Transverse colon (tissue), 4 donors: Measurements from ENCODE around the gene PITX1. TPM values are rescaled to one million over a fixed set of nuclear protein-coding genes. Genes with fewer than 3 reads are reported as not detected.

Experiments used
- DNase-seq: peaks from one replicate; pipeline ENCODE4 v3.0.0-alpha.2; 2019
- H3K27ac ChIP-seq, 4 donors: fragments of 200-600 bp; sonication (generic); 2 replicates each; pipeline ENCODE4 v1.5.1; 2016 to 2018; ENCODE audit warnings: inconsistent platforms in 4 of 4
- H3K27me3 ChIP-seq: fragments of 200-600 bp; sonication (generic); 2 replicates; pipeline ENCODE4 v1.5.1; 2017; ENCODE audit warnings: inconsistent platforms
- H3K36me3 ChIP-seq, 4 donors: fragments of 200-600 bp; sonication (generic); 2 replicates each; pipeline ENCODE4 v1.5.1; 2017 to 2019; ENCODE audit warnings: inconsistent platforms in 4 of 4
- H3K4me1 ChIP-seq, 4 donors: fragments of 200-600 bp; sonication (generic); 2 replicates each; pipeline ENCODE4 v1.5.1; 2017 to 2020; ENCODE audit warnings: inconsistent platforms in 4 of 4
- H3K4me3 ChIP-seq, 4 donors: fragments of 200-600 bp; sonication (generic); 1 replicate in 1 of 4; 2 replicates in 3 of 4; pipeline versions ENCODE4 v1.5.1 to v1.6.1; 2017 to 2019; ENCODE audit warnings: inconsistent platforms in 4 of 4
- H3K9me3 ChIP-seq, 2 donors: fragments of 200-600 bp; sonication (generic); 2 replicates each; pipeline ENCODE4 v1.5.1; 2017 to 2019; ENCODE audit warnings: inconsistent platforms in 2 of 2
- CTCF ChIP-seq, 5 experiments: fragments of 200-600 bp in 3 of 5; fragments of 450-650 bp in 2 of 5; sonication (generic) in 3 of 5; IDR thresholded peaks; 1 replicate in 2 of 5; 2 replicates in 3 of 5; pipeline ENCODE4 v1.5.1; 2016 to 2017; ENCODE audit warnings: antibody characterized with exemption in 5 of 5, inconsistent platforms in 3 of 5, mild to moderate bottlenecking in 2 of 5, moderate library complexity in 1 of 5
- EP300 ChIP-seq: sonication (generic); formaldehyde crosslinking; IDR thresholded peaks from one replicate; pipeline ENCODE4 v1.6.1; 2017; ENCODE audit warnings: antibody characterized with exemption, low read depth
- POLR2A ChIP-seq: fragments of 450-650 bp; IDR thresholded peaks from one replicate; pipeline ENCODE4 v1.6.1; 2016; ENCODE audit warnings: antibody characterized with exemption, mild to moderate bottlenecking, moderate library complexity
- POLR2AphosphoS5 ChIP-seq, 3 donors: sonication (generic); formaldehyde crosslinking; IDR thresholded peaks; one replicate each; pipeline ENCODE4 v1.6.1; 2016; ENCODE audit warnings: antibody characterized with exemption in 3 of 3
- WGBS, 2 donors: methylation state at CpG; one replicate each; pipeline ENCODE4 v1.1.5; 2018; ENCODE audit warnings: low coverage in 1 of 2; 5-methylcytosine and 5-hydroxymethylcytosine counted together
- in situ Hi-C, 4 donors: fragments of 200-750 bp; cut with MboI; loops; one replicate each; pipeline versions ENCODE4 v1.15.0 to v1.15.1; 2017; ENCODE audit warnings: low sequenced_read_pairs in 3 of 4, low pct_ligation_motif_present in 1 of 4, low pct_unique_long_range_greater_than_20kb in 1 of 4
- intact Hi-C: fragments of 100-400 bp; cut with DNase I; formaldehyde crosslinking; loops from one replicate; pipeline ENCODE4 v1.15.1; 2023; ENCODE audit warnings: low total_unique reads
- total RNA-seq, 4 donors: library from RNA; depleted of rRNA; stranded (reverse); fragments of >200 nt; gene quantifications; one replicate each; pipeline ENCODE4 v1.1.0, GENCODE V29; 2016

The PITX1 gene
- total RNA-seq, 4 donors from 2014 or later: 3.7 to 13.9 (median 8.4) TPM

- in situ Hi-C loops: no loop called here
- Histone ChIP-seq H3K36me3 (no peaks in the 10 kb centered on the region), H3K4me1 (no peaks in the 10 kb centered on the region), H3K27me3 (no peaks in the 10 kb centered on the region), H3K4me3 (no peak overlapping the region), H3K9me3 (no peaks in the 10 kb centered on the region), H3K27ac (no peak overlapping the region)
- WGBS, 2 donors: 64% methylated on average over 12 of the region's 13 CpGs; no CpG with 5 or more reads in 1 of the 2 donors
- intact Hi-C loops: no loop called here
- TF ChIP-seq POLR2A (no peak), CTCF (IDR thresholded peaks at IDR 0.05) (no peak), POLR2AphosphoS5 (IDR thresholded peaks at IDR 0.05) (no peak), EP300 (no peak)
- DNase-seq: no peak
Observed at GRCh38 chr5:135072387-135073281, 38.6 kb upstream of the PITX1 start.

DNA sequence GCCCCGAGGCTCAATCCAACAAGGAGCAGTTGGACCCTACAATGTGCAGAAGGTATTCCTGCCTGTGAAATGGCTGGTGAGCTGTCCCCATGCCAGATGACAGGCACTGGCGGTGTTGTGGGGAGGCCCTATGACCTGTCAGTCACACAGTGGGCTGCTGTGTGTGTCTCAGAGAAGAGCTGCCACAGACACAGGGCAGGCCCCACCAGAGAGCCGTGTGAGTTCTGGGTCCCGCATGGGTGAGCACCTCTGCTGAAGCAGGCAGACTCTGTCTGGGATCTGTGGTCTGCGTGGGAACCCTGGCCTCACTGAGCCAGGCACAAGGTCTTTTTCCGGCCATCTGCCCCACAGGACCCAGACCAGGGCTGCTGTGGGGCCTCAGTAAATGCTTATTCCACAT, 37.3 kb upstream of the PITX1 start:
- WGBS, 2 donors: 85% methylated on average over 6 of the region's 6 CpGs; no CpG with 5 or more reads in 1 of the 2 donors

DNA sequence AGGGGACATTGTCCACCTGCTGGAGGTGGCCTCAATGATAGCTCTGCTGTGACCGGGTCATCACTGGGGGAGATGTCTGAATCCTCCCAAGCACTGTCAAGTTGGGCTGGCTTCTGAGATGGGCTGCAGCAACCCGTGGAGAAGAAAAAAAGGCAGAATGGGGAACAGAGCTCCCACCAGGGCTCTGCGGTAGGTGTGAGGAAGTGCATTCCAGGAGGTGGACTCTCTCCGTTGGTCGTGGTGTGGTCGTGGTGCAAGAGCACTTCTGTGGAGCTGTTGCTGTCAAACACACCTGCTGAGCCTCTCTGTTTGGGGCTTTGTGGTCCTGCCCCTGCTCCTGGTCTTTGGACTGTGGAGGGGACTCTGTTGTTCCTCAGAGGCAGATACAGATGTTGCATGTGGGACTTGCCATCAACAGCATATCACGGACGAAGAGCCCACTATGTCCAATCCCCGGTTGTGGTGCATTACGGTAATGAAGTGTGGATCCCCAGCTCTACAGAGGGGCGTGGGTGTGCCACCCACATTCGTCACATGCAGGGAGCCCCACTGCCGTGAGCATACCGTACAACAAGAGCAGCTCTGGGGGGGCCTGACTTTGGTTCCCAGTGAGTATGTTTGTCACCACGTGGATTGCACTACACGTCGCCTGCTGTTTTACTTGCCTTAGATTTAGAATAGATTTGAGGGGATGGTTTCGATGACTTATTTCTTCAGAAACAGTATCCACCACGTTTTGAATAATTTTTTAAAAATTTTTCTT, 36.0 kb upstream of the PITX1 start:
- TF ChIP-seq POLR2A (no peak), POLR2AphosphoS5 (IDR thresholded peaks at IDR 0.05) (no peak), EP300 (no peak), CTCF (IDR thresholded peaks at IDR 0.05) (no peak)
- 63 to 77% methylated on average over 2 to 19 of the region's 19 CpGs for WGBS, 2 donors
- in situ Hi-C loops (no loop called here), intact Hi-C loops (no loop called here)
- Histone ChIP-seq H3K36me3 (no peaks in the 10 kb centered on the region), H3K4me1 (no peaks in the 10 kb centered on the region), H3K9me3 (no peaks in the 10 kb centered on the region), H3K4me3 (no peak overlapping the region), H3K27ac (no peak overlapping the region), H3K27me3 (no peaks in the 10 kb centered on the region)
- DNase-seq: no peak

More for the DNA sequence above, 37.3 kb upstream of the PITX1 start:
- H3K4me3 ChIP-seq: no peak overlapping the region
- H3K27ac ChIP-seq: no peak overlapping the region
- H3K27me3 ChIP-seq: no peaks in the 10 kb centered on the region
- intact Hi-C loops: no loop called here
- H3K9me3 ChIP-seq: no peaks in the 10 kb centered on the region
- H3K36me3 ChIP-seq: no peaks in the 10 kb centered on the region
- no peak for TF ChIP-seq POLR2A
- no peak for TF ChIP-seq CTCF (IDR thresholded peaks at IDR 0.05)
- no peak for TF ChIP-seq POLR2AphosphoS5 (IDR thresholded peaks at IDR 0.05)
- no peak for TF ChIP-seq EP300
- no peaks in the 10 kb centered on the region for H3K4me1 ChIP-seq
- in situ Hi-C loops: no loop called here
- no peak for DNase-seq

DNA sequence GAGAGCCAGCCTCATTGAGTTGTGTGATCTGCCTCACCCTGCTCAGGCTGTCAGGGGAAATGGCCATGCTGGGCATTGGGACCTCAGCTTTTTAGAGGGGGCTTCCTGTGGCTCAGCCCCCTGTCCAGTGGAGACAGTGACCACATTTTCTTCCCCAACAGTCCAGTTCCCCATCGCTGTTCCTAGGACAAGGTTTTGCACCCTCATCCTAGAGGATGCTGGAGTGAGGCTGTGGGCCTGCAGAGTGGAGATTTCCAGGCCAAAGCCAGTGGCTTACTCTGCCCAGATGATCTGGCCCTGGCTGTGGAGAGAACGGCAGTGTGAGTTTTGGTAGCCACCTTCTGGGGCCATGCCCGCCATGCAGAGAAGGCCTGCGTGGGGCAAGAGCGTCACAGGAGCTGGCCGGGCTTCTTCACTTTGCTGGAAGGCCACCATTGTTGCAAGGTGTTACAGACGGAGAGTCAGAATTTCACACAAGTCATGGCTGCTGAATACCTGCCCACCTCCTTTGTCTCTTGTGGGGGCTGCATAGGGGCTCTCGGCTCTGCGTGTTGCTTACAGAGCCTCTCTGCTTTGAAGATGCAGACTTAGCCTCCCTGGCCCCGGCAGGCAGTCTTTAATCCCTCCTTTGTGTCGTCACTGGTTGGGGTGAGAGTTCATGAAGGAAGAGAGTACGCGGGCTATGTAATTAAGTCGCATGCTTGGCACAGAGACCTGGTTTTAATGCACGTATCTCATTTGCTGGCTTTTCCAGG, 35.2 kb upstream of the PITX1 start:
- no peaks in the 10 kb centered on the region for H3K36me3 ChIP-seq
- H3K27me3 ChIP-seq: no peaks in the 10 kb centered on the region
- TF ChIP-seq EP300: no peak
- TF ChIP-seq POLR2A: no peak
- no peak for TF ChIP-seq CTCF (IDR thresholded peaks at IDR 0.05)
- TF ChIP-seq POLR2AphosphoS5 (IDR thresholded peaks at IDR 0.05): no peak
- no peaks in the 10 kb centered on the region for H3K9me3 ChIP-seq
- H3K27ac ChIP-seq: no peak overlapping the region
- no peak overlapping the region for H3K4me3 ChIP-seq
- intact Hi-C loops (no loop called here), in situ Hi-C loops (no loop called here)
- DNase-seq: no peak
- no peaks in the 10 kb centered on the region for H3K4me1 ChIP-seq
- WGBS, 2 donors: 82 to 100% methylated on average over 3 to 15 of the region's 15 CpGs
